ENCODE results near the gene NFIB. TPM values are rescaled to one million over a fixed set of nuclear protein-coding genes. Genes with fewer than 3 reads are reported as not detected.

NFIB gene
- total and polyA plus RNA-seq, 2 donors (not counting 3 experiments of a cell fraction or from before 2014, with no cell fraction given): 26.4 to 174 TPM

DNA sequence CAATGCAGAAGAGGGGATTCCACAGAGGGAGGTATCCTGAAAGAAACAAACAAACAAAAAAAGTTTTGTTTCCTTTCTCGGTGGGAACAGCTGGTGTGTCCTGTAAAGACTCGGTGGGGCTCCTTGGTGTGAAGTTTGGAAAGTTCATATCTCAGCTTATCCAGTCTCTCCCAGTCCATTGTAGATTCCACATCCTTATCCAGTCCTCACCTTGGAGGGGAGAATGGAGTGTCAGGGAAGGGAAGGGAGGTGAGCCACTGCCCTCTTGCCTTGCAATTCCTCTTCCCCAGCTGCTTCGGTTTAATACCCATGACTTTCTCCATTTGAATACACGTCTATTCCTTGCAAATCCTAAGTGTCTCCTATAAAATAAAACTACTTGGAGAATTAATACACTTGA is 234.5 kb downstream of the NFIB start:
- no TSS peak for BruUV-seq (replicated peaks)
- TF ChIP-seq JUN (IDR thresholded peaks at IDR 0.05; ENCODE audit: borderline replicate concordance, insufficient read depth, insufficient read length, low read depth): no peak
- TF ChIP-seq CTCF (IDR thresholded peaks at IDR 0.05; ENCODE audit: extremely low read depth in 1 of 2, insufficient read depth in 1 of 2, low read depth in 1 of 2, low read length in 2 of 2): no peak
- TF ChIP-seq, protein P1, sequence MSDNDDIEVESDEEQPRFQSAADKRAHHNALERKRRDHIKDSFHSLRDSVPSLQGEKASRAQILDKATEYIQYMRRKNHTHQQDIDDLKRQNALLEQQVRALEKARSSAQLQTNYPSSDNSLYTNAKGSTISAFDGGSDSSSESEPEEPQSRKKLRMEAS (IDR thresholded peaks at IDR 0.05; ENCODE audit: insufficient read depth, insufficient read length): no peak
- TF ChIP-seq FOS (IDR thresholded peaks at IDR 0.05; ENCODE audit: borderline replicate concordance, insufficient read depth, low read length): no peak
- no peak for TF ChIP-seq POLR2AphosphoS5 (IDR thresholded peaks at IDR 0.05; ENCODE audit: insufficient read depth, low read depth, low read length)
- no peak for TF ChIP-seq EZH2 (IDR thresholded peaks at IDR 0.05; ENCODE audit: borderline replicate concordance, low read depth, low read length, severe bottlenecking)
- TF ChIP-seq MYC (IDR thresholded peaks at IDR 0.05; ENCODE audit: low read depth, low read length): no peak
- TF ChIP-seq GATA2 (IDR thresholded peaks at IDR 0.05; ENCODE audit: insufficient read depth, insufficient read length, low read depth, low read length): no peak
- TF ChIP-seq POLR2A (IDR thresholded peaks at IDR 0.05; ENCODE audit: low read depth, low read length): no peak
- Histone ChIP-seq H3K27ac (ENCODE audit: insufficient read depth, low read depth, low read length) (no peak overlapping the region), H4K20me1 (replicated peaks; ENCODE audit: control insufficient read depth, extremely low read depth, insufficient read depth, low read length) (no peaks in the 10 kb centered on the region), H2AFZ (ENCODE audit: low read depth, low read length) (no peak overlapping the region), H3K4me1 (ENCODE audit: control insufficient read depth, extremely low read depth, insufficient read depth, low read length) (no peaks in the 10 kb centered on the region), H3K9me1 (replicated peaks; ENCODE audit: control insufficient read depth, extremely low read depth, insufficient read depth, low read length) (no peaks in the 10 kb centered on the region), H3K9ac (replicated peaks; ENCODE audit: extremely low read depth, insufficient read depth, low read length) (no peak overlapping the region), H3K4me2 (ENCODE audit: insufficient read depth, low read length) (no peak overlapping the region), H3K4me3 (replicated peaks in 1 of 3; ENCODE audit: insufficient read depth in 1 of 3, low read depth in 1 of 3, low read length in 3 of 3) (no peak overlapping the region), H3K27me3 (ENCODE audit: control insufficient read depth in 2 of 2, insufficient read depth in 2 of 2, low read length in 2 of 2) (no peaks in the 10 kb centered on the region), H3K36me3 (ENCODE audit: control insufficient read depth in 2 of 2, extremely low read depth in 1 of 2, insufficient read depth in 2 of 2, low read length in 2 of 2) (no peaks in the 10 kb centered on the region), H3K79me2 (ENCODE audit: control insufficient read depth, insufficient read depth, low read length) (no peaks in the 10 kb centered on the region), H3K9me3 (replicated peaks; ENCODE audit: control insufficient read depth, insufficient read depth, low read length) (no peaks in the 10 kb centered on the region)
- CTCF ChIA-PET: interaction anchor here (0.9 to 1.1 kb wide), 2 partner anchors 12 to 652 kb away, joined by 3 to 5 read pairs; no protein-coding TSS in a partner anchor
- dilution Hi-C loops (cut with MboI; ENCODE audit: extremely low pct_ligation_motif_present, low sequenced_read_pairs) (no loop called here), intact Hi-C loops (cut with micrococcal nuclease) (no loop called here)
- no peak for FAIRE-seq
- POLR2A ChIA-PET: no interaction called here
- no peak for DNase-seq (ENCODE audit: low read depth, low spot score)

All from endothelial cell of umbilical vein (primary cell).